Sigmoid colon (tissue), 4 donors: ENCODE measurements around the gene ZNF496.

Experiments used
- POLR2A ChIP-seq, 2 donors: fragments of 450-650 bp; IDR thresholded peaks; one replicate each; pipeline ENCODE4 v1.6.1; 2016; ENCODE audit warnings: antibody characterized with exemption in 2 of 2, mild to moderate bottlenecking in 2 of 2, moderate library complexity in 2 of 2
- POLR2AphosphoS5 ChIP-seq, 4 donors: sonication (generic); formaldehyde crosslinking; IDR thresholded peaks; one replicate each; pipeline ENCODE4 v1.6.1; 2017; ENCODE audit warnings: antibody characterized with exemption in 4 of 4

GRCh38 chr1:247334378-247335133 is 2.9 kb upstream of the ZNF496 start:
- TF ChIP-seq POLR2A (IDR thresholded peaks at IDR 0.05): no peak
- no peak for TF ChIP-seq POLR2AphosphoS5 (IDR thresholded peaks at IDR 0.05)
